GM18861 (cell line): ENCODE data around the gene ANKRD13C.
"Not testable (repeated sequence)": the region's sequence is repeated elsewhere in the genome, so short reads cannot be mapped to it uniquely, and the experiment has no call there.

ENCODE experiments used
- ATAC-seq: cut with Tn5 transposase; IDR thresholded peaks from one replicate; pipeline ENCODE4 v1.9.1; 2021; ENCODE audit not compliant: unreplicated experiment

The ANKRD13C gene

GRCh38 chr1:70361727-70362398 lies 7.3 kb upstream of the ANKRD13C start:
- no peak for ATAC-seq

- no peak for ATAC-seq
Observed at GRCh38 chr1:70360321-70360720, 5.8 kb upstream of the ANKRD13C start.

- ATAC-seq: peak; percentile 51
Observed at GRCh38 chr1:70358921-70359564, 4.5 kb upstream of the ANKRD13C start.

GRCh38 chr1:70355920-70356319 lies 1.4 kb upstream of the ANKRD13C start:
- ATAC-seq: no peak

- no peak for ATAC-seq
Observed at GRCh38 chr1:70355111-70355407, 537 bp upstream of the ANKRD13C start.

- peak; percentile 12 for ATAC-seq
Observed at GRCh38 chr1:70353601-70354331, 756 bp downstream of the ANKRD13C start.

GRCh38 chr1:70353044-70353443 lies 1.5 kb downstream of the ANKRD13C start:
- no peak for ATAC-seq

GRCh38 chr1:70349799-70350198 lies 4.7 kb downstream of the ANKRD13C start:
- ATAC-seq: not testable (repeated sequence)

- no peak for ATAC-seq
Observed at GRCh38 chr1:70348399-70349165, 5.9 kb downstream of the ANKRD13C start.

GRCh38 chr1:70339644-70340043 lies 14.9 kb downstream of the ANKRD13C start:
- not testable (repeated sequence) for ATAC-seq

GRCh38 chr1:70336050-70336449 lies 18.5 kb downstream of the ANKRD13C start:
- ATAC-seq: no peak

- ATAC-seq: no peak
Observed at GRCh38 chr1:70334436-70334835, 20.1 kb downstream of the ANKRD13C start.

- ATAC-seq: no peak
Observed at GRCh38 chr1:70333245-70333644, 21.3 kb downstream of the ANKRD13C start.

- no peak for ATAC-seq
Observed at GRCh38 chr1:70331962-70332361, 22.6 kb downstream of the ANKRD13C start.

- ATAC-seq: no peak
Observed at GRCh38 chr1:70327306-70328076, 27.0 kb downstream of the ANKRD13C start.

- ATAC-seq: no peak
Observed at GRCh38 chr1:70324683-70325082, 29.8 kb downstream of the ANKRD13C start.

- ATAC-seq: no peak
Observed at GRCh38 chr1:70319750-70320149, 34.8 kb downstream of the ANKRD13C start.

GRCh38 chr1:70318191-70318590 lies 36.3 kb downstream of the ANKRD13C start:
- no peak for ATAC-seq

- ATAC-seq: no peak
Observed at GRCh38 chr1:70317087-70317486, 37.4 kb downstream of the ANKRD13C start.

- no peak for ATAC-seq
Observed at GRCh38 chr1:70315782-70316181, 38.7 kb downstream of the ANKRD13C start.
